Measurements from ENCODE around the gene SMCO1.

- no peak for TF ChIP-seq EZH2phosphoT487 (IDR thresholded peaks at IDR 0.05; ENCODE audit: borderline replicate concordance, low read depth)
- TF ChIP-seq EP300 (IDR thresholded peaks at IDR 0.05; ENCODE audit: borderline replicate concordance in 1 of 2, low read depth in 1 of 2, low read length in 1 of 2): no peak
- no peak for TF ChIP-seq REST (IDR thresholded peaks at IDR 0.05; ENCODE audit: low read depth, low read length)
- no peak for TF ChIP-seq RFX5 (IDR thresholded peaks at IDR 0.05; ENCODE audit: low read length)
- TF ChIP-seq MXI1 (IDR thresholded peaks at IDR 0.05; ENCODE audit: low read depth, low read length): no peak
- no peak for TF ChIP-seq NRF1 (IDR thresholded peaks at IDR 0.05; ENCODE audit: low read depth, low read length)
- no peak for TF ChIP-seq MEF2A (IDR thresholded peaks at IDR 0.05; ENCODE audit: borderline replicate concordance, low read depth)
- TF ChIP-seq CTCF (IDR thresholded peaks at IDR 0.05): peak; percentile 30
- TF ChIP-seq POLR2AphosphoS5 (IDR thresholded peaks at IDR 0.05; ENCODE audit: low read depth, low read length): no peak
- TF ChIP-seq RCOR1 (IDR thresholded peaks at IDR 0.05; ENCODE audit: low read length): no peak
- no peak for TF ChIP-seq TAF1 (IDR thresholded peaks at IDR 0.05; ENCODE audit: borderline replicate concordance, low read depth, low read length)
- TF ChIP-seq GATA2 (CRISPR knock-in tag; IDR thresholded peaks at IDR 0.05): no peak
- no peak for TF ChIP-seq SIN3A (IDR thresholded peaks at IDR 0.05; ENCODE audit: borderline replicate concordance, low read depth, low read length)
- TF ChIP-seq TEAD4 (IDR thresholded peaks at IDR 0.05; ENCODE audit: borderline replicate concordance, insufficient read depth): no peak
Observed at GRCh38 chr3:196524527-196524926, 9.4 kb upstream of the SMCO1 start.

Measured in SK-N-SH (cell line).